Common myeloid progenitor, CD34-positive (primary cell): ENCODE measurements around the gene SYCP3.
A peak's percentile ranks its signal among the peaks of the same experiment; 100 is the strongest.

Experiments
- CTCF ChIA-PET: fragments of 350-600 bp; sonication (Branson Sonifier 250); formaldehyde crosslinking; loops from one replicate; lab custom pipeline; 2021; ENCODE audit warnings: antibody characterized with exemption; lab: Charles Lee
- POLR2A ChIA-PET: fragments of 350-600 bp; sonication (Branson Sonifier 250); formaldehyde crosslinking; loops from one replicate; lab custom pipeline; 2021; ENCODE audit warnings: antibody characterized with exemption; lab: Charles Lee
- DNase-seq, 3 donors: peaks; one replicate each; pipeline versions ENCODE4 v3.0.0 to v3.0.0-alpha.2; 2013
- H3K27ac ChIP-seq, 2 experiments: 1 replicate in 1 of 2; 2 replicates in 1 of 2; pipeline ENCODE4 v1.7.0; 2013; ENCODE audit warnings: inconsistent platforms in 2 of 2, low read length in 2 of 2, mild to moderate bottlenecking in 2 of 2, low read depth in 1 of 2, moderate library complexity in 1 of 2; ENCODE audit not compliant: severe bottlenecking in 2 of 2, insufficient read depth in 1 of 2, poor library complexity in 1 of 2
- H3K27me3 ChIP-seq, 5 experiments: replicated peaks in 2 of 5; 1 replicate in 3 of 5; 2 replicates in 2 of 5; pipeline versions ENCODE4 v1.6.1 to v1.7.0; 2013; ENCODE audit warnings: low read length in 4 of 5, mild to moderate bottlenecking in 2 of 5, moderate library complexity in 2 of 5, inconsistent platforms in 1 of 5; ENCODE audit not compliant: insufficient read depth in 5 of 5, control insufficient read depth in 4 of 5
- H3K36me3 ChIP-seq, 4 experiments: 1 replicate in 2 of 4; 2 replicates in 2 of 4; pipeline versions ENCODE4 v1.6.1 to v1.7.0; 2013; ENCODE audit warnings: low read length in 3 of 4, control low read depth in 1 of 4, mild to moderate bottlenecking in 1 of 4; ENCODE audit not compliant: control insufficient read depth in 4 of 4, insufficient read depth in 4 of 4
- H3K4me1 ChIP-seq, 4 experiments: 1 replicate in 3 of 4; 2 replicates in 1 of 4; pipeline versions ENCODE4 v1.6.1 to v1.7.1; 2013; ENCODE audit warnings: low read length in 3 of 4, mild to moderate bottlenecking in 3 of 4, control low read depth in 1 of 4, inconsistent platforms in 1 of 4, moderate library complexity in 1 of 4; ENCODE audit not compliant: control insufficient read depth in 4 of 4, insufficient read depth in 4 of 4; ENCODE audit errors: control extremely low read depth in 1 of 4
- H3K4me3 ChIP-seq, 7 experiments: 1 replicate in 4 of 7; 2 replicates in 3 of 7; pipeline versions ENCODE4 v1.5.1 to v1.7.0; 2013; ENCODE audit warnings: mild to moderate bottlenecking in 7 of 7, low read length in 6 of 7, moderate library complexity in 6 of 7, inconsistent platforms in 2 of 7, low read depth in 2 of 7, control low read depth in 1 of 7; ENCODE audit not compliant: insufficient read depth in 4 of 7, control insufficient read depth in 1 of 7; ENCODE audit errors: extremely low read depth in 1 of 7
- H3K9me3 ChIP-seq, 5 experiments: 1 replicate in 4 of 5; 2 replicates in 1 of 5; pipeline versions ENCODE4 v1.6.1 to v1.7.1; 2013; ENCODE audit warnings: low read length in 4 of 5, mild to moderate bottlenecking in 2 of 5, inconsistent platforms in 1 of 5, low read depth in 1 of 5, moderate library complexity in 1 of 5; ENCODE audit not compliant: control insufficient read depth in 4 of 5, insufficient read depth in 2 of 5; ENCODE audit errors: control extremely low read depth in 1 of 5
- WGBS: methylation state at CpG from one replicate; pipeline ENCODE4 v1.1.5; 2013; ENCODE audit not compliant: insufficient coverage; 5-methylcytosine and 5-hydroxymethylcytosine counted together

Gene SYCP3

DNA sequence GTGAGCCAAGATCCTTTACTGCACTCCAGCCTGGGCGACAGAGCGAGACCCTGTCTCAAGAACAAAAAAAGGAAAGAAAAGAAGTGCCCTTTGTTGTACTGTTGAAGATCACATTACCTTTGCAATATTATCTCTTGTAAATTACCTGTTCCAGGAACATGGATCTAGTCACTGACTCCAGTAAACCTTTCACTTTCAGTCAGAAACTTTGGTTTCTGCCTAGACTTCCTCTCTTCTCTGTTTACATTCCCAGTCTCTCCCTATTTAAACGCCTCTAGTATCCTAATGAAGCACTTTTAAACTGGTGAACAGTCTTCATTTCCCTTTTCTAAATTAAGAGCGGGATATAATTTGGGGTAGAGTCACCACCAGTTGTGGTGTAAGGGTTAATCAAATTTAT is 29.0 kb downstream of the SYCP3 start:
- H3K4me1 ChIP-seq = peaks cover 7 to 30% (median 22%) of the 10 kb centered on the region in 4 experiments
- no peaks in the 10 kb centered on the region for H3K9me3 ChIP-seq
- ChIA-PET POLR2A (no interaction called here), CTCF (no interaction called here)
- no peak overlapping the region for H3K27ac ChIP-seq
- H3K4me3 ChIP-seq = no peak overlapping the region
- H3K36me3 ChIP-seq = no peaks in the 10 kb centered on the region
- H3K27me3 ChIP-seq = no peaks in the 10 kb centered on the region
- no peak for DNase-seq
- 100% methylated on average over 1 of the region's 4 CpGs for WGBS

DNA sequence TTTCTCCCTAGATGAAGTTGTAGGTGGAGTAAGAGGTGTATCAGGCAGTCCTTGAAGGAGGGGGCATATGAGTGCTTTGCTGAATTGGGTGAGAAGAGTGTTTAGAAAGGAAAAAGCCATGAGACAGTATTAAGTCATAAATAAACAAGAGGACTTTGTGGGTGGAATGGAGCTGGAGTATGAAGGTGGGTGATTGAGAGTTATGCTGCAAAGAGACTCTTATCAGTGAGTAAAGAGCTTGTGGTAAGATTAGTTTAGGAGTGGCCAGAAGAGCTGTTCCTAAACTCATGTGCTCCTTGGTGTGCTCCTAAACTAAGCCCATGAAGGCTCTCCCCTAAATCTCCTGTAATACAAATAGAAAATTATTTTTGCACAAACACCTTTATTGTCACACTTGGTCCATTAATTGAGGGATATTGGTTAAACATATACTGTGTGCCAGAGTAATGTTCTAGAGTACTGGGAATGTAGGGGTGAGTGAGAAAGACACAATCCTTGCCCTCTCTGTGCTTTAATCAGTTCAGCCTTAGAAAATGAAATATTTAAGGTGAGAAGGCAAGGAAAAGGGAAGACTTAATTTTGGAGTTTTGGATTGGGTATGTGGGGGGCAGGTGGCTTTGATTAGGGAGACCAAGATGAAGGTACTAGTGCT is 32.0 kb downstream of the SYCP3 start:
- no peak overlapping the region for H3K4me3 ChIP-seq
- ChIA-PET POLR2A (no interaction called here), CTCF (interaction anchor here (1.9 to 2.0 kb wide), 2 partner anchors 8 kb away, joined by 4 to 9 read pairs; no protein-coding TSS in a partner anchor)
- H3K9me3 ChIP-seq = no peaks in the 10 kb centered on the region
- no peaks in the 10 kb centered on the region for H3K27me3 ChIP-seq
- no peak overlapping the region for H3K27ac ChIP-seq
- H3K4me1 ChIP-seq = peaks cover 3 to 19% (median 15%) of the 10 kb centered on the region in 4 experiments
- peak in 1 of 3 donors; percentile 20 for DNase-seq
- peaks cover 0 to 7% (median 0%) of the 10 kb centered on the region in 4 experiments for H3K36me3 ChIP-seq

DNA sequence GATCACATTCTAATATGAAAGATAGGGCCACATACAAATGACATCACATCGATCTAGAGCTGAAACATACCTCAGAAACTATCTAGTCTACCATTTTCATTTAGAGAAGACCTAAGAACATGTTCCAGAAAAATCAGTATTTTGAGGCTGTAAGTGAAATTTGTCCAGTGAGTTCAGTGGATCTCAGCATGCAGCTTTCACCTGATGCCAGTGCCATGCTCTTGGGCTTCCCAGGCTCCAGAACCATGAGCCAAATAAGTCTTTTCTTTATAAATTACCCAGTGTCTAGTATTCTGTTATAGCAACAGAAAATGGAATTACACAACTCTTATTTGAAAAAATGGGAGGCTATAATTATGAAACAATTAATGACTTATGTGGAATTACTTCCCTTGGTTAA is 32.9 kb downstream of the SYCP3 start:
- H3K9me3 ChIP-seq = no peaks in the 10 kb centered on the region
- DNase-seq = no peak
- CTCF ChIA-PET = interaction anchor here (1.9 kb wide), 1 partner anchor 9 kb away, joined by 4 read pairs; no protein-coding TSS in a partner anchor
- no peaks in the 10 kb centered on the region for H3K27me3 ChIP-seq
- H3K4me3 ChIP-seq = no peak overlapping the region
- no CpG with 5 or more reads among the region's 1 CpG for WGBS
- H3K36me3 ChIP-seq = peaks cover 0 to 7% (median 0%) of the 10 kb centered on the region in 4 experiments
- POLR2A ChIA-PET = no interaction called here
- peaks cover 3 to 19% (median 16%) of the 10 kb centered on the region in 4 experiments for H3K4me1 ChIP-seq
- H3K27ac ChIP-seq = no peak overlapping the region

DNA sequence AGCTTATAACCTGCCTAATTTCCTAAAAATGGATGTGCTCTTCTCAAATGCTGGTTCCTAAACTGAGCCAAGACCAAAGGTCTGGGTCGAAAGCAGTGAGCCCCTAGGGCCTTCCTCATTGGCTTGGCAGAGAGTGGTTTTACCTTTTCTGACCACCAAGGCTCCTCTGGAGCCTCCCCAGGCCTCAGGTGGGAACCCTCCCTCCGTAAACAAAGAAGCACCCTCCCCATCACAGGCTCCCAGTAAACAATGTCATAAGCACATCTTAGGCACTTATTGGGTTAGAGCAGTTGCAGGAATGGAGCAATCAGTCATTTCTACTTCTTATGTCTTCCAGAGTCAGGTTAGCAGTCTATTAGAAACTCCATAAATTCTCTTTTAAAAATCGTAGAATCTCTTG is 35.8 kb downstream of the SYCP3 start:
- Histone ChIP-seq H3K4me3 (no peak overlapping the region), H3K36me3 (peaks cover 0 to 7% (median 0%) of the 10 kb centered on the region in 4 experiments), H3K9me3 (no peaks in the 10 kb centered on the region), H3K27me3 (no peaks in the 10 kb centered on the region), H3K27ac (no peak overlapping the region), H3K4me1 (peaks cover 3 to 32% (median 13%) of the 10 kb centered on the region in 4 experiments)
- CTCF ChIA-PET = interaction anchor here (1.4 kb wide), 1 partner anchor 11 kb away, joined by 4 read pairs; no protein-coding TSS in a partner anchor
- WGBS = 92% methylated on average over 1 of the region's 3 CpGs
- POLR2A ChIA-PET = no interaction called here
- no peak for DNase-seq

DNA sequence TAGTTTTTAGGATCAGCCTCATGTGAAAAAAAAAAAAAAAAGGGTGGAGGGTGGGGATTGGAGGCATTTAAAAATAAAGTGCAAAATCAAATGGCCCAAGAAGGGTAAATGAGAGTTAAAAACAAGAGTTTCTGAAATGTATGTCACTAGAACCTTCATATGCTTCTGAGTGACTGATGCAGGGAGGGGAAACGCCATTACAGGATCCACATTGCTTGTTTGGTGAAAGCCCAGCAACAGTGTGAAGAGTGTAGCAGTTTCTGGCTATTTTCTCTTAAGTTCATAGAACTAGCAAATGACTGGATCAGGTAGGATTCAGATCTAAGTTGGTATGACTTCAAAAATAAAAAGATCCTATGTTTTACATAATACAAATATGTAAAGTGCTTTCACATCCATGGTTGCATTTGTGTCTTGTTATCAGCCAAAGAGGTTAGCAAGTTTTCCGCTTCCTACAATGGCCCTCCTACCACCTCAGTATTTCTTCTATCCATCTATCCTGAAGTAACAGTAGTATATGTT is 38.9 kb downstream of the SYCP3 start:
- Histone ChIP-seq H3K4me1 (peaks cover 2 to 35% (median 18%) of the 10 kb centered on the region in 4 experiments), H3K9me3 (no peaks in the 10 kb centered on the region), H3K27me3 (no peaks in the 10 kb centered on the region), H3K36me3 (peaks cover 0 to 7% (median 0%) of the 10 kb centered on the region in 4 experiments), H3K27ac (peak overlapping the region in 1 of 2 experiments; percentile 38), H3K4me3 (no peak overlapping the region)
- CTCF ChIA-PET = interaction anchor here (2.4 kb wide), 1 partner anchor 8 kb away, joined by 9 read pairs; no protein-coding TSS in a partner anchor
- 77% methylated on average over 1 of the region's 2 CpGs for WGBS
- DNase-seq = no peak
- POLR2A ChIA-PET = no interaction called here

DNA sequence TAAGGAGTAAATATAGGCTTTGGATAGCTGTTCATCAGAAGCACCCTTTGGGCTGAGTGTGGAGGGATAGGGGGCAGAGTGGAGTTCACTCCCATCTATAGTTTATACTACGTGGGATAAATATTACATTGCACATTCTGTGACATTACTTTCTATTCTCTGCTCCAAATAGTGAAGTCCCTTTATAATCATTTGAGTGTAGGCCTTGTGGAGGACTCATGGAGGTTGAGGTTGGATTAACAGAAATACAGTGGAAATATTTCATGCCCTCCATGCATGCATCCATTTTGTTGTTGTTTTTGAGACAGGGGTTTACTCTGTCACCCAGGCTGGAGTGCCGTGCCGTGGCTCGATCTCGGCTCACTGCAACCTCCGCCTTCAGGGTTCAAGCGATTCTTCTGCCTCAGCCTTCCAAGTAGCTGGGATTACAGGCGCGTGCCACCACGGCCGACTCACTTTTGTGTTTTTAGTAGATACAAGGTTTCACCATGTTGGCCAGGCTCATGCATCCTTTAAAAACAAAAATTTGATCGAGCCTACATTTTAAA is 40.4 kb downstream of the SYCP3 start:
- Histone ChIP-seq H3K27me3 (no peaks in the 10 kb centered on the region), H3K4me3 (peak overlapping the region in 6 of 7 experiments; percentile 90 to 96 (median 92)), H3K4me1 (peaks cover 2 to 35% (median 18%) of the 10 kb centered on the region in 4 experiments), H3K9me3 (no peaks in the 10 kb centered on the region), H3K36me3 (peaks cover 0 to 7% (median 0%) of the 10 kb centered on the region in 4 experiments), H3K27ac (peak overlapping the region; percentile 66 to 86)
- CTCF ChIA-PET = interaction anchor here (0.8 to 2.4 kb wide), 5 partner anchors 9 to 34 kb away, joined by 3 to 9 read pairs (median 4); no protein-coding TSS in a partner anchor
- POLR2A ChIA-PET = no interaction called here
- 97% methylated on average over 10 of the region's 12 CpGs for WGBS
- DNase-seq = peak; percentile 45 to 59 (median 53)
